Liver (tissue), 9 donors: ENCODE data around the gene CD68. TPM values are rescaled to one million over a fixed set of nuclear protein-coding genes. Genes with fewer than 3 reads are reported as not detected.

Source experiments
- DNase-seq: peaks from one replicate; pipeline ENCODE4 v3.0.0-alpha.2; 2017; ENCODE audit warnings: low spot score
- H3K27ac ChIP-seq, 2 donors: one replicate each; pipeline ENCODE4 v1.7.0; 2013; ENCODE audit warnings: inconsistent platforms in 2 of 2, low read length in 2 of 2, control low read depth in 1 of 2, low read depth in 1 of 2, mild to moderate bottlenecking in 1 of 2
- H3K27me3 ChIP-seq, 4 donors: one replicate each; pipeline versions ENCODE4 v1.6.1 to v1.7.0; 2013; ENCODE audit warnings: low read length in 3 of 4, inconsistent platforms in 1 of 4, mild to moderate bottlenecking in 1 of 4, moderate library complexity in 1 of 4; ENCODE audit not compliant: control insufficient read depth in 4 of 4, insufficient read depth in 4 of 4
- H3K36me3 ChIP-seq, 4 donors: one replicate each; pipeline versions ENCODE4 v1.6.1 to v1.7.0; 2013; ENCODE audit warnings: low read length in 3 of 4, mild to moderate bottlenecking in 3 of 4, low read depth in 1 of 4, moderate library complexity in 1 of 4; ENCODE audit not compliant: control insufficient read depth in 4 of 4, insufficient read depth in 3 of 4
- H3K4me1 ChIP-seq, 4 donors: one replicate each; pipeline versions ENCODE4 v1.6.1 to v1.7.0; 2013; ENCODE audit warnings: low read length in 3 of 4, mild to moderate bottlenecking in 3 of 4, moderate library complexity in 1 of 4; ENCODE audit not compliant: control insufficient read depth in 4 of 4, insufficient read depth in 4 of 4
- H3K4me3 ChIP-seq, 3 donors: one replicate each; pipeline versions ENCODE4 v1.6.1 to v1.7.0; 2013; ENCODE audit warnings: low read length in 3 of 3, control low read depth in 1 of 3, low read depth in 1 of 3, mild to moderate bottlenecking in 1 of 3
- H3K9ac ChIP-seq, 2 donors: one replicate each; pipeline ENCODE4 v1.7.0; 2013; ENCODE audit warnings: low read length in 2 of 2, mild to moderate bottlenecking in 2 of 2, moderate library complexity in 2 of 2, control low read depth in 1 of 2, low read depth in 1 of 2
- H3K9me3 ChIP-seq, 4 donors: one replicate each; pipeline versions ENCODE4 v1.6.1 to v1.7.0; 2013; ENCODE audit warnings: low read length in 3 of 4; ENCODE audit not compliant: control insufficient read depth in 4 of 4
- EGR1 ChIP-seq, 2 donors: IDR thresholded peaks; 2 replicates each; pipeline ENCODE4 v1.6.1; 2016 to 2018; ENCODE audit warnings: antibody characterized with exemption in 2 of 2, low read depth in 2 of 2
- FOXA1 ChIP-seq: IDR thresholded peaks from 2 replicates; pipeline ENCODE4 v1.6.1; 2016; ENCODE audit warnings: antibody characterized with exemption
- FOXA2 ChIP-seq: IDR thresholded peaks from 2 replicates; pipeline ENCODE4 v1.6.1; 2016; ENCODE audit warnings: antibody characterized with exemption
- GABPA ChIP-seq, 2 donors: IDR thresholded peaks in 1 of 2; conservative IDR thresholded peaks in 1 of 2; 2 replicates each; pipeline ENCODE4 v1.6.1; 2016; ENCODE audit warnings: antibody characterized with exemption in 2 of 2, mild to moderate bottlenecking in 1 of 2, moderate library complexity in 1 of 2
- HNF4A ChIP-seq, 2 donors: conservative IDR thresholded peaks; 2 replicates each; pipeline ENCODE4 v1.6.1; 2016; ENCODE audit warnings: antibody characterized with exemption in 2 of 2, mild to moderate bottlenecking in 2 of 2
- HNF4G ChIP-seq: IDR thresholded peaks from 2 replicates; pipeline ENCODE4 v1.6.1; 2016; ENCODE audit warnings: antibody characterized with exemption
- JUND ChIP-seq, 2 donors: IDR thresholded peaks; 2 replicates each; pipeline ENCODE4 v1.6.1; 2016; ENCODE audit warnings: antibody characterized with exemption in 2 of 2
- NR2F2 ChIP-seq: IDR thresholded peaks from 2 replicates; pipeline ENCODE4 v1.6.1; 2016; ENCODE audit warnings: antibody characterized with exemption
- RAD21 ChIP-seq, 2 donors: IDR thresholded peaks; 2 replicates each; pipeline ENCODE4 v1.6.1; 2016; ENCODE audit warnings: antibody characterized with exemption in 2 of 2, mild to moderate bottlenecking in 2 of 2
- RXRA ChIP-seq, 2 donors: IDR thresholded peaks; 2 replicates each; pipeline ENCODE4 v1.6.1; 2017 to 2018; ENCODE audit warnings: antibody characterized with exemption in 2 of 2, mild to moderate bottlenecking in 1 of 2
- SP1 ChIP-seq: IDR thresholded peaks from 2 replicates; pipeline ENCODE4 v1.6.1; 2018; ENCODE audit warnings: antibody characterized with exemption, mild to moderate bottlenecking
- TAF1 ChIP-seq: conservative IDR thresholded peaks from 2 replicates; pipeline ENCODE4 v1.6.1; 2016; ENCODE audit warnings: antibody characterized with exemption, mild to moderate bottlenecking
- YY1 ChIP-seq: IDR thresholded peaks from 2 replicates; pipeline ENCODE4 v1.6.1; 2016; ENCODE audit warnings: antibody characterized with exemption, mild to moderate bottlenecking
- WGBS: extraction: QIAGEN DNeasy Blood & Tissue Kit; methylation state at CpG from one replicate; pipeline ENCODE4 v1.1.7; 2013; 5-methylcytosine and 5-hydroxymethylcytosine counted together
- polyA plus RNA-seq, 2 donors: library from polyadenylated mRNA; stranded (reverse) in 1 of 2; unstranded in 1 of 2; fragments of 200-250 nt in 1 of 2; fragments of >200 nt in 1 of 2; fragmentation: Nextera tagmentation in 1 of 2; extraction: Ambion mirVana in 1 of 2; gene quantifications; one replicate each; pipeline versions ENCODE4 v1.2.1 to v1.2.3, GENCODE V29; 2013 to 2015
- total RNA-seq, 2 donors: library from RNA; depleted of rRNA; stranded (reverse); fragments of >200 nt; gene quantifications; one replicate each; pipeline ENCODE4 v1.2.3, GENCODE V29; 2014
- TF ChIP-seq, protein P1 (sequence below): IDR thresholded peaks from 2 replicates; pipeline ENCODE4 v1.6.1; 2016; ENCODE audit warnings: antibody characterized with exemption
- TF ChIP-seq, protein P2 (sequence below): IDR thresholded peaks from 2 replicates; pipeline ENCODE4 v1.6.1; 2016; ENCODE audit warnings: antibody characterized with exemption, mild to moderate bottlenecking
- TF ChIP-seq, protein P3 (sequence below): IDR thresholded peaks from 2 replicates; pipeline ENCODE4 v1.6.1; 2016; ENCODE audit warnings: antibody characterized with exemption
- TF ChIP-seq, protein P4 (sequence below): fragments of 150-350 bp; IDR thresholded peaks from 2 replicates; pipeline ENCODE4 v1.5.1; 2017; ENCODE audit warnings: improper control_type of control experiment, low read depth, low read length; ENCODE audit not compliant: missing input control
- TF ChIP-seq, protein P5 (sequence below): IDR thresholded peaks from 2 replicates; pipeline ENCODE4 v1.6.1; 2016; ENCODE audit warnings: antibody characterized with exemption
- donor health status: healthy.
- donor health status: healthy.
- donor health status: healthy.
- donor health status: healthy.
- donor health status: healthy.

CD68 gene
- total and polyA plus RNA-seq, 4 donors = 14.2 to 88.6 (median 33.1) TPM

DNA sequence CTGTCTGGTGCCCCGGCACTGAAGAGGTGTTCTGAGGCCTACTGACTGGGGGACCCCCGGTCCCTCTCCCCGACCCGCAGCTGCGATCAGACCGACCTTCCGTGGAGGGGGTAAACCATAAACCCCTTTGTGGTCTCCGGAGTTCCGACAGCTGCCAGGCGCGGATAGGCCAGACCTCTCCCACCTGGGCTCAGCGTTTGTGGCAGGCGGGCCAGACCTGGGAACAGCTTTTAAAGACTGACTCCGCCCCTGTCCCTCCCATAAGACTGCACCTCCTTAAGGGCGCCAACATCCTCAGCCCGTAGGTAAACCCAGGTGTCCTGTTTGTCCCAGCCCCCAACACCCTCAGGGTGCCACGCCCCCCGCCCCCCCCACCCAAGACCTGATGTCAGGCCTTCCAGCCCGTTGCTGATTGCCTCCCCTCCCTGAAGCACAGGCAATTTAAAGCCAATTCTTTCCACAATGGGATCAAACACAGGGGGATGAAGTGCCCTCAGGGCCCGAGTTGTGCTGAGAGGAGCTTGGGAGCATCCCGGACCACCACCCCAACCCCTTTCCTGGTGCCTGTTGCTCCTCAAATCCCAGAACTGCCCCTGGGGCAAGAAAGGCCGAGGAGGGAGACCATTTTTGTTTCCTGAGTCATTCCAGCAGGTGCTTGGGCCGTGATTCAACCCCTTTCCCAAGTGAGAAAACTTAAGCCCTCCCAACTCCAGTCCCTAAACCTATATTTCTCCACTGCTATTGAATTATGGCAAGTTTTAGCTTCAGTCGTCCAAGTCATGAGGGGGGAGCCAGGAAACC lies 10.7 kb downstream of the CD68 start, which contains the start of gene SOX15 (continued):
- TF ChIP-seq, protein P1, sequence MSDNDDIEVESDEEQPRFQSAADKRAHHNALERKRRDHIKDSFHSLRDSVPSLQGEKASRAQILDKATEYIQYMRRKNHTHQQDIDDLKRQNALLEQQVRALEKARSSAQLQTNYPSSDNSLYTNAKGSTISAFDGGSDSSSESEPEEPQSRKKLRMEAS = no peak
- no peak for TF ChIP-seq GABPA (IDR thresholded peaks at IDR 0.05 in 1 of 2, conservative IDR thresholded peaks at IDR 0.05 in 1 of 2)
- TF ChIP-seq JUND (IDR thresholded peaks at IDR 0.05) = no peak

DNA sequence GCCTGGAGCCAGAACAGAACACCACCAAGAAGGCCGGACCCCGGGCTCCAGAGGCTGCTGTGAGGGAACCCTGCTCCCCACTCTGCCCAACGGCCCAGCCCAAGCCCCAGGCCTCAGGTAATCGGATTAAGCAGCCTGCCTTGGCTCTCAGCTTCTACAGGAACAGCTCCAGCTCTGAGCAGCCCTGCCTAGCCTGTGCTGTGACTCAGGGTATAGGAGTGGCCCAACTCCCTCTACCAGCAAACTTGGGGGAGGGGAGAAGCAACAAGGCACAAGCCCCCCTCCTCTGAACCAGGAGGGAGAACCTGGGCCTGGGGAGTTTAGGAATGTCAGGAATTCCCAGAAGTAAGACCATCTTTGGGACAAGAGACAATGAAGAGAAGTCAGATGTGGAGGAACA lies 11.3 kb downstream of the CD68 start:
- Histone ChIP-seq H3K4me1 (peaks cover 0 to 5% (median 0%) of the 10 kb centered on the region in 4 donors), H3K9me3 (no peaks in the 10 kb centered on the region), H3K36me3 (peaks cover 24 to 63% (median 42%) of the 10 kb centered on the region in 4 donors), H3K27me3 (no peaks in the 10 kb centered on the region), H3K9ac (no peak overlapping the region), H3K4me3 (no peak overlapping the region), H3K27ac (no peak overlapping the region)
- DNase-seq = no peak
- WGBS = 88% methylated on average over 4 of the region's 4 CpGs
- no peak for TF ChIP-seq FOXA1
- TF ChIP-seq, protein P2, sequence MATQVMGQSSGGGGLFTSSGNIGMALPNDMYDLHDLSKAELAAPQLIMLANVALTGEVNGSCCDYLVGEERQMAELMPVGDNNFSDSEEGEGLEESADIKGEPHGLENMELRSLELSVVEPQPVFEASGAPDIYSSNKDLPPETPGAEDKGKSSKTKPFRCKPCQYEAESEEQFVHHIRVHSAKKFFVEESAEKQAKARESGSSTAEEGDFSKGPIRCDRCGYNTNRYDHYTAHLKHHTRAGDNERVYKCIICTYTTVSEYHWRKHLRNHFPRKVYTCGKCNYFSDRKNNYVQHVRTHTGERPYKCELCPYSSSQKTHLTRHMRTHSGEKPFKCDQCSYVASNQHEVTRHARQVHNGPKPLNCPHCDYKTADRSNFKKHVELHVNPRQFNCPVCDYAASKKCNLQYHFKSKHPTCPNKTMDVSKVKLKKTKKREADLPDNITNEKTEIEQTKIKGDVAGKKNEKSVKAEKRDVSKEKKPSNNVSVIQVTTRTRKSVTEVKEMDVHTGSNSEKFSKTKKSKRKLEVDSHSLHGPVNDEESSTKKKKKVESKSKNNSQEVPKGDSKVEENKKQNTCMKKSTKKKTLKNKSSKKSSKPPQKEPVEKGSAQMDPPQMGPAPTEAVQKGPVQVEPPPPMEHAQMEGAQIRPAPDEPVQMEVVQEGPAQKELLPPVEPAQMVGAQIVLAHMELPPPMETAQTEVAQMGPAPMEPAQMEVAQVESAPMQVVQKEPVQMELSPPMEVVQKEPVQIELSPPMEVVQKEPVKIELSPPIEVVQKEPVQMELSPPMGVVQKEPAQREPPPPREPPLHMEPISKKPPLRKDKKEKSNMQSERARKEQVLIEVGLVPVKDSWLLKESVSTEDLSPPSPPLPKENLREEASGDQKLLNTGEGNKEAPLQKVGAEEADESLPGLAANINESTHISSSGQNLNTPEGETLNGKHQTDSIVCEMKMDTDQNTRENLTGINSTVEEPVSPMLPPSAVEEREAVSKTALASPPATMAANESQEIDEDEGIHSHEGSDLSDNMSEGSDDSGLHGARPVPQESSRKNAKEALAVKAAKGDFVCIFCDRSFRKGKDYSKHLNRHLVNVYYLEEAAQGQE = no peak
- TF ChIP-seq, protein P3, sequence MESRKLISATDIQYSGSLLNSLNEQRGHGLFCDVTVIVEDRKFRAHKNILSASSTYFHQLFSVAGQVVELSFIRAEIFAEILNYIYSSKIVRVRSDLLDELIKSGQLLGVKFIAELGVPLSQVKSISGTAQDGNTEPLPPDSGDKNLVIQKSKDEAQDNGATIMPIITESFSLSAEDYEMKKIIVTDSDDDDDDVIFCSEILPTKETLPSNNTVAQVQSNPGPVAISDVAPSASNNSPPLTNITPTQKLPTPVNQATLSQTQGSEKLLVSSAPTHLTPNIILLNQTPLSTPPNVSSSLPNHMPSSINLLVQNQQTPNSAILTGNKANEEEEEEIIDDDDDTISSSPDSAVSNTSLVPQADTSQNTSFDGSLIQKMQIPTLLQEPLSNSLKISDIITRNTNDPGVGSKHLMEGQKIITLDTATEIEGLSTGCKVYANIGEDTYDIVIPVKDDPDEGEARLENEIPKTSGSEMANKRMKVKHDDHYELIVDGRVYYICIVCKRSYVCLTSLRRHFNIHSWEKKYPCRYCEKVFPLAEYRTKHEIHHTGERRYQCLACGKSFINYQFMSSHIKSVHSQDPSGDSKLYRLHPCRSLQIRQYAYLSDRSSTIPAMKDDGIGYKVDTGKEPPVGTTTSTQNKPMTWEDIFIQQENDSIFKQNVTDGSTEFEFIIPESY = no peak
- TF ChIP-seq RAD21 (IDR thresholded peaks at IDR 0.05) = no peak
- TF ChIP-seq JUND (IDR thresholded peaks at IDR 0.05) = no peak
- TF ChIP-seq HNF4G = no peak
- TF ChIP-seq HNF4A (conservative IDR thresholded peaks at IDR 0.05) = no peak
- TF ChIP-seq GABPA (IDR thresholded peaks at IDR 0.05 in 1 of 2, conservative IDR thresholded peaks at IDR 0.05 in 1 of 2) = no peak
- TF ChIP-seq SP1 = no peak
- no peak for TF ChIP-seq TAF1
- TF ChIP-seq, protein P4, sequence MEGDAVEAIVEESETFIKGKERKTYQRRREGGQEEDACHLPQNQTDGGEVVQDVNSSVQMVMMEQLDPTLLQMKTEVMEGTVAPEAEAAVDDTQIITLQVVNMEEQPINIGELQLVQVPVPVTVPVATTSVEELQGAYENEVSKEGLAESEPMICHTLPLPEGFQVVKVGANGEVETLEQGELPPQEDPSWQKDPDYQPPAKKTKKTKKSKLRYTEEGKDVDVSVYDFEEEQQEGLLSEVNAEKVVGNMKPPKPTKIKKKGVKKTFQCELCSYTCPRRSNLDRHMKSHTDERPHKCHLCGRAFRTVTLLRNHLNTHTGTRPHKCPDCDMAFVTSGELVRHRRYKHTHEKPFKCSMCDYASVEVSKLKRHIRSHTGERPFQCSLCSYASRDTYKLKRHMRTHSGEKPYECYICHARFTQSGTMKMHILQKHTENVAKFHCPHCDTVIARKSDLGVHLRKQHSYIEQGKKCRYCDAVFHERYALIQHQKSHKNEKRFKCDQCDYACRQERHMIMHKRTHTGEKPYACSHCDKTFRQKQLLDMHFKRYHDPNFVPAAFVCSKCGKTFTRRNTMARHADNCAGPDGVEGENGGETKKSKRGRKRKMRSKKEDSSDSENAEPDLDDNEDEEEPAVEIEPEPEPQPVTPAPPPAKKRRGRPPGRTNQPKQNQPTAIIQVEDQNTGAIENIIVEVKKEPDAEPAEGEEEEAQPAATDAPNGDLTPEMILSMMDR = no peak
- no peak for TF ChIP-seq NR2F2
- no peak for TF ChIP-seq FOXA2
- no peak for TF ChIP-seq YY1
- TF ChIP-seq RXRA (IDR thresholded peaks at IDR 0.05) = no peak
- TF ChIP-seq EGR1 (IDR thresholded peaks at IDR 0.05; ENCODE audit: low read depth in 2 of 2) = no peak
- TF ChIP-seq, protein P5, sequence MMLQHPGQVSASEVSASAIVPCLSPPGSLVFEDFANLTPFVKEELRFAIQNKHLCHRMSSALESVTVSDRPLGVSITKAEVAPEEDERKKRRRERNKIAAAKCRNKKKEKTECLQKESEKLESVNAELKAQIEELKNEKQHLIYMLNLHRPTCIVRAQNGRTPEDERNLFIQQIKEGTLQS = no peak
- TF ChIP-seq, protein P1 = no peak
